Thoracic aorta (tissue), 2 donors: Measurements from ENCODE around the gene RPA3. TPM values are rescaled to one million over a fixed set of nuclear protein-coding genes. Genes with fewer than 3 reads are reported as not detected.
"Not testable (repeated sequence)": the region's sequence is repeated elsewhere in the genome, so short reads cannot be mapped to it uniquely, and the experiment has no call there.

Experiments
- ATAC-seq: fragments of 150-250 bp; one replicate; pipeline ENCODE4 v1.8.0; 2017; ENCODE audit warnings: low read depth; ENCODE audit not compliant: insufficient number of reproducible peaks, low FRiP score
- DNase-seq: peaks from one replicate; pipeline ENCODE4 v3.0.0-alpha.2; 2020; ENCODE audit warnings: low spot score
- H3K27ac ChIP-seq, 2 donors: fragments of 200-600 bp; sonication (generic); 1 replicate in 1 of 2; 2 replicates in 1 of 2; pipeline ENCODE4 v1.5.1; 2016; ENCODE audit warnings: mild to moderate bottlenecking in 2 of 2, moderate library complexity in 2 of 2
- H3K27me3 ChIP-seq: fragments of 200-600 bp; sonication (generic); replicated peaks from 2 replicates; pipeline ENCODE4 v1.6.0; 2016; ENCODE audit warnings: mild to moderate bottlenecking; ENCODE audit not compliant: insufficient read depth
- H3K36me3 ChIP-seq: fragments of 200-600 bp; sonication (generic); one replicate; pipeline ENCODE4 v1.5.1; 2016
- H3K4me1 ChIP-seq, 2 donors: fragments of 200-600 bp; sonication (generic); 1 replicate in 1 of 2; 2 replicates in 1 of 2; pipeline versions ENCODE4 v1.5.1 to v1.6.0; 2016; ENCODE audit warnings: low read depth in 2 of 2, mild to moderate bottlenecking in 1 of 2; ENCODE audit not compliant: control insufficient read depth in 1 of 2
- H3K4me3 ChIP-seq: fragments of 200-600 bp; sonication (generic); 2 replicates; pipeline ENCODE4 v1.5.1; 2016; ENCODE audit warnings: mild to moderate bottlenecking
- H3K9me3 ChIP-seq: fragments of 200-600 bp; sonication (generic); 2 replicates; pipeline ENCODE4 v1.5.1; 2016
- total RNA-seq, 2 donors: library from RNA; depleted of rRNA; stranded (reverse); fragments of >200 nt; gene quantifications; one replicate each; pipeline versions ENCODE4 v1.1.0 to v1.2.3, GENCODE V29; 2016
- TF ChIP-seq, protein P1 (sequence below): fragments of 200-600 bp; sonication (generic); IDR thresholded peaks from one replicate; pipeline ENCODE4 v1.5.1; 2019; ENCODE audit warnings: antibody characterized with exemption

RPA3 gene
- total RNA-seq, 2 donors from 2014 or later: 2.7 to 13.7 TPM

DNA sequence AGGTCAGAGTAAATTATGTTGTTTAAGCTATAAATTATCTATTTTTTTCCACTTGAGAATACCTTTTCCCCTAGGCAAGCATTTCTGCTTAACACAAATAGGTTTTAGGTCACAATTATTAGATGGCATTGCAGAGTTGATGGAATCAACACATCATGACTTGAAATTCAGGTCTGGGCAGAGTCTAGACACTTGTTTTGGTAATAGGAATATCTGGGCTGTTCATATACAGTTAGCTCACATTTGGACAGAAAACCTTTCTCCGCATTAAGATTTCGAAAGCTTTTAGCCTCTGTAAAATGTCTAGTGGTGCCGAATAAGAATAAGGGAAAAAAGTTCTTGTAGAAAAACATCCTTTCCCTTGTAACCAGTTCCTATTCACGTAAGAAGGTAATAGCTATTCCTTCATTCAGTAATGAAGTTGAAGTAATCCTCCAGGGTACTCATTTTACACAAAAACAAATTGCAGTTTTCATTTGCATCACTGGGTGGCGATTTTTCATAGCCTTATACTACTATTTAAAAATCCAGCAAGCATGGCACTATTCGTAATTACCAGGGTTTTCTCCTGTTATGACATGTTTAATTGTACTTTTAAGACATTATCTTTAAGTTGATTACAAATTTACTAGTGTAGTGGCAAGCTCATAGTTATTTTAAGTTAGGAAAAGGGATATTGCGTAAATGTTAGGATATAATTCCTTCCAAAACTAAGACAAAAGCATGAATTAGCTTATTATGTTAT, 37.0 kb downstream of the RPA3 start:
- DNase-seq: no peak
- no peaks in the 10 kb centered on the region for H3K36me3 ChIP-seq
- H3K27me3 ChIP-seq: no peaks in the 10 kb centered on the region
- peak overlapping the region; percentile 14 for H3K4me3 ChIP-seq
- ATAC-seq: peak; percentile 50
- H3K4me1 ChIP-seq: peaks cover 0 to 19% of the 10 kb centered on the region in 2 donors
- TF ChIP-seq, protein P1, sequence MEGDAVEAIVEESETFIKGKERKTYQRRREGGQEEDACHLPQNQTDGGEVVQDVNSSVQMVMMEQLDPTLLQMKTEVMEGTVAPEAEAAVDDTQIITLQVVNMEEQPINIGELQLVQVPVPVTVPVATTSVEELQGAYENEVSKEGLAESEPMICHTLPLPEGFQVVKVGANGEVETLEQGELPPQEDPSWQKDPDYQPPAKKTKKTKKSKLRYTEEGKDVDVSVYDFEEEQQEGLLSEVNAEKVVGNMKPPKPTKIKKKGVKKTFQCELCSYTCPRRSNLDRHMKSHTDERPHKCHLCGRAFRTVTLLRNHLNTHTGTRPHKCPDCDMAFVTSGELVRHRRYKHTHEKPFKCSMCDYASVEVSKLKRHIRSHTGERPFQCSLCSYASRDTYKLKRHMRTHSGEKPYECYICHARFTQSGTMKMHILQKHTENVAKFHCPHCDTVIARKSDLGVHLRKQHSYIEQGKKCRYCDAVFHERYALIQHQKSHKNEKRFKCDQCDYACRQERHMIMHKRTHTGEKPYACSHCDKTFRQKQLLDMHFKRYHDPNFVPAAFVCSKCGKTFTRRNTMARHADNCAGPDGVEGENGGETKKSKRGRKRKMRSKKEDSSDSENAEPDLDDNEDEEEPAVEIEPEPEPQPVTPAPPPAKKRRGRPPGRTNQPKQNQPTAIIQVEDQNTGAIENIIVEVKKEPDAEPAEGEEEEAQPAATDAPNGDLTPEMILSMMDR: peak; percentile 57
- no peaks in the 10 kb centered on the region for H3K9me3 ChIP-seq
- no peak overlapping the region for H3K27ac ChIP-seq

DNA sequence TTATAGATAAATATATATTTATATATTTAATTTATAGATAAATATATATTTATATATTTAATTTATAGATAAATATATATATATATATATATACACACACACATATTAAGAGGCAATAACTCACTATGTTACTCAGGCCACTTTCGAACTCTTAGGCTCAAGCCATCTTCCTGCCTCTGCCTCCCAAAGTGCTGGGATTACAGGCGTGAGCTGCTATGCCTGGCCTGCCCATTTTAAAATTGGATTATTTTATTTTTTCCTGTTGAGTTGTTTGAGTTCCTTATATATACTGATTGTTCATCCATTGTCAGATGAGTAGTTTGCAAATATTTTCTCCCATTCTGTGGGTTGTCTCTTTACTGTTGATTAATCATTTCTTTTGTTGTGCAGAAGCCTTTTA, 38.8 kb downstream of the RPA3 start:
- not testable (repeated sequence) for H3K9me3 ChIP-seq, DNase-seq, H3K27ac ChIP-seq, H3K4me3 ChIP-seq, H3K36me3 ChIP-seq, H3K27me3 ChIP-seq, ATAC-seq
- H3K4me1 ChIP-seq: peaks cover 0 to 19% of the 10 kb centered on the region in 2 donors

DNA sequence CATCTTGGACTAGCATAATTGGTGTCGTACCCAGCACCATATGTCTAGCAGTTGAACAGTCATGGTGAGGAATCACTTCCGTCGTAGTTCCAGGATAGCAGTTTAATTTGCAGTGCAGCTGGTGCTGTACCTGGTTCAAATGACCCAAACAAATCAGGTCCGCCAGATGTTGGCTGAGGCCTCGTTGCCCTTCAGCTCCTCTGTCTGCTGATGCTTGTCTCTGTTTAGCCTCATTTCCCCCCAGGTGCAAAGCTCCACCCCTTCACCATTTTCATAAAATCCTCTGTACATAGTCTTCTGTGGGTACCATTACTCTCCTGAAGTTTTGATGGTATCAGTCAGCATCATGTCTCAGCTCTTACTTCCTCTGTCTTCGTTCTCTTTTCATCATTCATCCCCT, 42.7 kb downstream of the RPA3 start:
- Histone ChIP-seq H3K4me3 (no peak overlapping the region), H3K27ac (no peak overlapping the region), H3K9me3 (no peaks in the 10 kb centered on the region), H3K27me3 (no peaks in the 10 kb centered on the region), H3K4me1 (peaks cover 10 to 30% of the 10 kb centered on the region in 2 donors), H3K36me3 (no peaks in the 10 kb centered on the region)
- DNase-seq (no peak), ATAC-seq (no peak)
- TF ChIP-seq, protein P1: no peak

DNA sequence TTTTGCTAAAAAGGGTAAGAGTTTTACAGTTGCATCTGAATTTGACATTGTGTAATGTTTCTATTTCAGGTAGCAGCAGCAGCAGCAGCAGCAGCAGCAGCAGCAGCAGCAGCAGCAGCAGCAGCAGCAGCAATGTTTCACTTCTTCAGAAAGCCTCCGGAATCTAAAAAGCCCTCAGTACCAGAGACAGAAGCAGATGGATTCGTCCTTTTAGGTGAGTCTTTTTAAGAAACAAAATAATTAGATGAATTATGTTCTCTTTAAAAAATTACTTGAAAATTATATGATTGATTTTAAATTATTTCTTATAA, 45.2 kb downstream of the RPA3 start:
- no peaks in the 10 kb centered on the region for H3K27me3 ChIP-seq
- DNase-seq (no peak), ATAC-seq (no peak)
- no peaks in the 10 kb centered on the region for H3K9me3 ChIP-seq
- TF ChIP-seq, protein P1: no peak
- no peak overlapping the region for H3K27ac ChIP-seq
- H3K4me3 ChIP-seq: no peak overlapping the region
- H3K36me3 ChIP-seq: no peaks in the 10 kb centered on the region
- H3K4me1 ChIP-seq: peaks cover 15 to 32% of the 10 kb centered on the region in 2 donors

DNA sequence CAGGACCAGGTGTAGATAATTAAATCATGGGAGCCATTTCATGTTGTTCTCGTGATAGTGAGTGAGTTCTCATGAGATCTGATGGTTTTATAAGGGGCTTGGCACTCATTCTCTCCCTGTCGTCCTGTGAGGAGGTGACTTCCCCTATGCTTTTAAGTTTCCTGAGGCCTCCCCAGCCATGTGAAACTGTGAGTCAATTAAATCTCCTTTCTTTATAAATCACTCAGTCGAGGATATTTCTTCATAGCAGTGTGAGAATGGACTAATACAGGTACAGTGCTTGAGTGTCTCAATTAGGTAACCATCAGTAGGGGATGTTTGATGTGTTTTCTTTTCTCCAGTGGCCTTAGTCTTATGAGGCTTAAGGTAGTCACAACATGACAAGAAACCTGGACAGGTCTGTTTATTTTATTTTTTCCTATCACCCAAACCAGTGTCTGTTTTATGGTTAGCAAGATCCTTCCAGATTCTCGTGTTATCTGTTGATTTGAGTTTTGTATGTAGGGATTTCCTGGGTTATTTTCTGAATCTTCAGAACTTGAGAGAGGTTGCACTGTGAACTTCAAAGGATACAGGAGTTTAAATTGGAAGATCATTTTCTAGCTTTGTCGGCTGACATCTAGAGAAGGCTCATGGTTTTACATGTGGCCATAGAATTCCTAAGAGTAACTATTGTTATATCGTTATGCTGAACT, 45.7 kb downstream of the RPA3 start:
- Histone ChIP-seq H3K9me3 (no peaks in the 10 kb centered on the region), H3K36me3 (no peaks in the 10 kb centered on the region), H3K27me3 (no peaks in the 10 kb centered on the region), H3K27ac (no peak overlapping the region), H3K4me1 (peaks cover 15 to 32% of the 10 kb centered on the region in 2 donors), H3K4me3 (no peak overlapping the region)
- TF ChIP-seq, protein P1: no peak
- DNase-seq (no peak), ATAC-seq (no peak)
